OCI-LY1 (cell line): ENCODE measurements around the gene TRPM1.

Experiments
- H2AFZ ChIP-seq: fragments of 200-600 bp; sonication (generic), shearing (Covaris generic); 2 replicates; pipeline ENCODE4 v1.6.0; 2014; ENCODE audit warnings: antibody characterized with exemption, mild to moderate bottlenecking, low read length
- H3F3A ChIP-seq: fragments of 200-600 bp; sonication (generic), shearing (Covaris generic); 2 replicates; pipeline ENCODE4 v1.6.0; 2014; ENCODE audit warnings: mild to moderate bottlenecking, antibody characterized with exemption, low read length, moderate library complexity; ENCODE audit not compliant: insufficient read depth
- H3K27ac ChIP-seq: fragments of 200-600 bp; sonication (generic); 2 replicates; pipeline ENCODE4 v1.5.1; 2014; ENCODE audit warnings: low read length, mixed run types, mild to moderate bottlenecking, low read depth; ENCODE audit not compliant: poor library complexity, severe bottlenecking
- H3K27me3 ChIP-seq: fragments of 200-600 bp; sonication (generic); 2 replicates; pipeline ENCODE4 v1.6.0; 2014; ENCODE audit warnings: antibody characterized with exemption, mild to moderate bottlenecking, low read length, moderate library complexity; ENCODE audit not compliant: insufficient read depth
- H3K36me3 ChIP-seq: fragments of 200-600 bp; sonication (generic); 2 replicates; pipeline ENCODE4 v1.6.1; 2014; ENCODE audit warnings: mild to moderate bottlenecking, antibody characterized with exemption, low read length, moderate library complexity, mixed read lengths; ENCODE audit not compliant: insufficient read depth
- H3K4me1 ChIP-seq: fragments of 200-600 bp; sonication (generic); 2 replicates; pipeline ENCODE4 v1.5.1; 2014; ENCODE audit warnings: mild to moderate bottlenecking, low read length, moderate library complexity; ENCODE audit not compliant: insufficient read depth, severe bottlenecking
- H3K4me2 ChIP-seq: fragments of 200-600 bp; sonication (generic), shearing (Covaris generic); 2 replicates; pipeline ENCODE4 v1.6.1; 2014; ENCODE audit warnings: low read length
- H3K4me3 ChIP-seq: fragments of 200-600 bp; sonication (generic); 2 replicates; pipeline ENCODE4 v1.5.1; 2014; ENCODE audit warnings: low read length, low read depth, mild to moderate bottlenecking, mixed read lengths; ENCODE audit not compliant: poor library complexity, severe bottlenecking
- H3K79me2 ChIP-seq: fragments of 200-600 bp; shearing (Covaris generic); 2 replicates; pipeline ENCODE4 v1.6.1; 2016; ENCODE audit warnings: mixed run types, low read length, mixed read lengths; ENCODE audit not compliant: insufficient read depth
- H3K9ac ChIP-seq: fragments of 200-600 bp; sonication (generic), shearing (Covaris generic); 2 replicates; pipeline ENCODE4 v1.6.1; 2014; ENCODE audit warnings: mild to moderate bottlenecking, low read length, mixed read lengths
- H3K9me2 ChIP-seq: fragments of 200-600 bp; sonication (generic), shearing (Covaris generic); 2 replicates; pipeline ENCODE4 v1.6.1; 2014; ENCODE audit warnings: low read depth, mild to moderate bottlenecking, low read length, mixed read lengths
- H3K9me3 ChIP-seq: fragments of 200-600 bp; shearing (Covaris generic); 2 replicates; pipeline ENCODE4 v1.6.1; 2014; ENCODE audit warnings: low read length, mixed read lengths
- H4K20me1 ChIP-seq: fragments of 200-600 bp; sonication (generic), shearing (Covaris generic); 2 replicates; pipeline ENCODE4 v1.6.0; 2016; ENCODE audit warnings: mild to moderate bottlenecking, low read length; ENCODE audit not compliant: insufficient read depth
- EZH2 ChIP-seq: fragments of 200-600 bp; sonication (generic), shearing (Covaris generic); IDR thresholded peaks from 2 replicates; pipeline ENCODE4 v1.8.0; 2017; ENCODE audit warnings: borderline replicate concordance, mixed run types, mild to moderate bottlenecking, antibody characterized with exemption, low read length, moderate library complexity, mixed read lengths
- TF ChIP-seq, protein P1 (sequence below): fragments of 200-600 bp; sonication (generic), shearing (Covaris generic); IDR thresholded peaks from 2 replicates; pipeline ENCODE4 v1.5.1; 2017; ENCODE audit warnings: mild to moderate bottlenecking, antibody characterized with exemption, low read length, moderate library complexity, mixed read lengths

TRPM1 gene

GRCh38 chr15:31080591-31081014 is 20.9 kb downstream of the TRPM1 start:
- H2AFZ ChIP-seq, result no peak overlapping the region

GRCh38 chr15:31079519-31079918 is 22.0 kb downstream of the TRPM1 start:
- no peaks in the 10 kb centered on the region for H3K9me2 ChIP-seq
- H4K20me1 ChIP-seq, result no peaks in the 10 kb centered on the region
- no peak overlapping the region for H3K4me3 ChIP-seq
- H3K79me2 ChIP-seq, result no peaks in the 10 kb centered on the region
- no peaks in the 10 kb centered on the region; the same call in 1 of the 2 replicates for H3K27me3 ChIP-seq
- TF ChIP-seq, protein P1, sequence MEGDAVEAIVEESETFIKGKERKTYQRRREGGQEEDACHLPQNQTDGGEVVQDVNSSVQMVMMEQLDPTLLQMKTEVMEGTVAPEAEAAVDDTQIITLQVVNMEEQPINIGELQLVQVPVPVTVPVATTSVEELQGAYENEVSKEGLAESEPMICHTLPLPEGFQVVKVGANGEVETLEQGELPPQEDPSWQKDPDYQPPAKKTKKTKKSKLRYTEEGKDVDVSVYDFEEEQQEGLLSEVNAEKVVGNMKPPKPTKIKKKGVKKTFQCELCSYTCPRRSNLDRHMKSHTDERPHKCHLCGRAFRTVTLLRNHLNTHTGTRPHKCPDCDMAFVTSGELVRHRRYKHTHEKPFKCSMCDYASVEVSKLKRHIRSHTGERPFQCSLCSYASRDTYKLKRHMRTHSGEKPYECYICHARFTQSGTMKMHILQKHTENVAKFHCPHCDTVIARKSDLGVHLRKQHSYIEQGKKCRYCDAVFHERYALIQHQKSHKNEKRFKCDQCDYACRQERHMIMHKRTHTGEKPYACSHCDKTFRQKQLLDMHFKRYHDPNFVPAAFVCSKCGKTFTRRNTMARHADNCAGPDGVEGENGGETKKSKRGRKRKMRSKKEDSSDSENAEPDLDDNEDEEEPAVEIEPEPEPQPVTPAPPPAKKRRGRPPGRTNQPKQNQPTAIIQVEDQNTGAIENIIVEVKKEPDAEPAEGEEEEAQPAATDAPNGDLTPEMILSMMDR, result no peak
- TF ChIP-seq EZH2, result no peak
- H3K27ac ChIP-seq, result no peak overlapping the region
- no peak overlapping the region for H2AFZ ChIP-seq
- H3K9me3 ChIP-seq, result no peaks in the 10 kb centered on the region
- H3K9ac ChIP-seq, result no peak overlapping the region
- H3K4me1 ChIP-seq, result peaks cover 25% of the 10 kb centered on the region
- no peaks in the 10 kb centered on the region for H3K36me3 ChIP-seq
- no peaks in the 10 kb centered on the region for H3F3A ChIP-seq
- no peak overlapping the region for H3K4me2 ChIP-seq

More at GRCh38 chr15:31080591-31081014, 20.9 kb downstream of the TRPM1 start:
- Histone ChIP-seq H4K20me1 (no peaks in the 10 kb centered on the region), H3K79me2 (no peaks in the 10 kb centered on the region), H3K9me2 (no peaks in the 10 kb centered on the region), H3F3A (no peaks in the 10 kb centered on the region), H3K9me3 (no peaks in the 10 kb centered on the region), H3K27me3 (no peaks in the 10 kb centered on the region; the same call in 1 of the 2 replicates), H3K27ac (no peak overlapping the region), H3K36me3 (no peaks in the 10 kb centered on the region), H3K4me2 (no peak overlapping the region), H3K4me1 (peaks cover 25% of the 10 kb centered on the region), H3K9ac (no peak overlapping the region), H3K4me3 (no peak overlapping the region)
- TF ChIP-seq, protein P1, result no peak
- no peak for TF ChIP-seq EZH2

DNA sequence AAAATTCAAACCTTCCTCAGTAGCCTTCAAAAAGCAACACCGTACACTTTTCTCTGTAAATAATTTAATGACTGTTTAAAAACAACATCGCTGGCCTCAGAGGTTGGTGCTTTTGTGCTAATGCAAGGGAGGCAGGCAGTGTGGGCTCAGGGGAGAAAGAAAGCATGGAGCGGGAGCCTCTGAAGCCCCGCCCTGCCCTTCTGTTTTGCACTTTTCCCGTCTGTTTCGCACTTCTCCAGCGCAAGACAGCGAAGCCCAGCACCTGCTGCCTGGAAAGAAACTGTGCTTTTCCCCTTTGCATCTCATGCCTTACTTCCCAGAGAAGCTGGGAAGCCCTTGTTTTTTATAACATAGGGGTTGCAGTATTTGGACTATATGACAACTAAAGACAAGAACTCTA is 23.1 kb downstream of the TRPM1 start:
- H3K9me2 ChIP-seq, result no peaks in the 10 kb centered on the region
- no peak overlapping the region for H3K4me3 ChIP-seq
- H3K27me3 ChIP-seq, result no peaks in the 10 kb centered on the region; the same call in 1 of the 2 replicates
- H3F3A ChIP-seq, result no peaks in the 10 kb centered on the region
- no peaks in the 10 kb centered on the region for H3K36me3 ChIP-seq
- H4K20me1 ChIP-seq, result no peaks in the 10 kb centered on the region
- H3K27ac ChIP-seq, result no peak overlapping the region
- no peaks in the 10 kb centered on the region for H3K79me2 ChIP-seq
- H3K9me3 ChIP-seq, result no peaks in the 10 kb centered on the region
- TF ChIP-seq, protein P1, result no peak
- no peak for TF ChIP-seq EZH2
- H3K4me1 ChIP-seq, result peaks cover 22% of the 10 kb centered on the region
- H3K4me2 ChIP-seq, result no peak overlapping the region
- H3K9ac ChIP-seq, result no peak overlapping the region
- H2AFZ ChIP-seq, result no peak overlapping the region
